ENCODE measurements around the gene ZCCHC24.
"Not testable (repeated sequence)": the region's sequence is repeated elsewhere in the genome, so short reads cannot be mapped to it uniquely, and the experiment has no call there.

ZCCHC24 gene

DNA sequence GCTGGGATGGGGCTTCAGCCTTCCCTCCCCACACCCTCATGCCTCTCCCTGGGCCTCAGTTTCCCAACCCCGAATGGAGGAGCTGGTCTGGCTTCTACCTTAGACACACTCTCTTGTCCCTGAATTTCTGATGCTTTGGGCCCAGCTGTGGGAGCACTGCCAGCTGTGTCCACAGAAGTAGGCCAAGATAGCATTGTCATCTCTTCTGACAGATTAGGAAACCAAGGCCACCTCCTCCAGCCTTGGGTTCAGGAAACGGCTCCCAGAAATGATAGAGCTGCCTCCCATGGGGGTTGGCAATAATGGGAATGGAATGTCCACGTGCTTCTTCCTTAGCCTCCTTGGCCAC is 96.8 kb downstream of the ZCCHC24 start:
- Mint-ChIP-seq H3K9me3 (no peaks in the 10 kb centered on the region), H3K36me3 (ENCODE audit: low read depth) (peaks cover 49% of the 10 kb centered on the region), H3K4me1 (ENCODE audit: low read depth) (peaks cover 44% of the 10 kb centered on the region), H3K27ac (peak overlapping the region; percentile 91), H3K4me3 (peak overlapping the region; percentile 88), H3K27me3 (no peaks in the 10 kb centered on the region)

DNA sequence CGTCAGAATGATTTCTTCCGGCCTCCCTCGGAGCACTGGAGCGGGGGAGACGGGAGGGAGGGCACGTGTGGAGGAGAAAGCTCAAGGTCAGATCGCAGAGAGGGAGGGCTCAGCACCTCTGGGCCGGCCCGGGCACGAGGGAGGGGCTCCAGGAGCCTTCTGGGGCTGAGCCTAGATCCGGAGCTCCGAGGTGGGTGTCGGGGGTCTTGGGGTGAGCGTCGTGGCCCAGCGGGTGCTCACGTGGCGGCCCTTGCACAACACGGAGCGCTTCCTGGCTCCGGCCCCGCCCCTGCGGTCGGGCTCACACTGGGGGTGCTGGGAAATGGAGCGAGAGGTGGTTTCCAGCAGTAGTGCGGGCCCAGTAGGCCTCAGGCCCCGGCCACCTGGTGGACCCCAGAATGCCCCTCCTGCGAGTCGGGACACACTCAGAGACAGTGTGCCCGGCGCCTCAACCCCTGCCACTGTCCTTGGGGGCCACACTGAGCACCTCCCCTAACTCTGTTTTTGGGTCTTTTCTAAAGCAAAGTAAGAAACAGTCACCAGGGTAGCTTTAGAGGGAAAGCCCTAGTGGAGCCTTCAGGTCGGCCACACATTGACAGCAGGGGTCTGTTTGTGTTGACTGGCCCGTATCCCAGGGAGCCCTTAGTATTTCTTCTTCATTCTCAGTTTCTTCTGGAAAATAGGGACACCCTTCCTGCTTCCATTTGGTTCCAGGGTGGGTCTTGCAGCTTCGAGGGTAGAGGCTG is 97.4 kb downstream of the ZCCHC24 start:
- no peaks in the 10 kb centered on the region for H3K27me3 Mint-ChIP-seq
- H3K9me3 Mint-ChIP-seq = no peaks in the 10 kb centered on the region
- H3K36me3 Mint-ChIP-seq (ENCODE audit: low read depth) = peaks cover 44% of the 10 kb centered on the region
- peak overlapping the region; percentile 91 for H3K27ac Mint-ChIP-seq
- peaks cover 39% of the 10 kb centered on the region for H3K4me1 Mint-ChIP-seq (ENCODE audit: low read depth)
- peak overlapping the region; percentile 88 for H3K4me3 Mint-ChIP-seq

DNA sequence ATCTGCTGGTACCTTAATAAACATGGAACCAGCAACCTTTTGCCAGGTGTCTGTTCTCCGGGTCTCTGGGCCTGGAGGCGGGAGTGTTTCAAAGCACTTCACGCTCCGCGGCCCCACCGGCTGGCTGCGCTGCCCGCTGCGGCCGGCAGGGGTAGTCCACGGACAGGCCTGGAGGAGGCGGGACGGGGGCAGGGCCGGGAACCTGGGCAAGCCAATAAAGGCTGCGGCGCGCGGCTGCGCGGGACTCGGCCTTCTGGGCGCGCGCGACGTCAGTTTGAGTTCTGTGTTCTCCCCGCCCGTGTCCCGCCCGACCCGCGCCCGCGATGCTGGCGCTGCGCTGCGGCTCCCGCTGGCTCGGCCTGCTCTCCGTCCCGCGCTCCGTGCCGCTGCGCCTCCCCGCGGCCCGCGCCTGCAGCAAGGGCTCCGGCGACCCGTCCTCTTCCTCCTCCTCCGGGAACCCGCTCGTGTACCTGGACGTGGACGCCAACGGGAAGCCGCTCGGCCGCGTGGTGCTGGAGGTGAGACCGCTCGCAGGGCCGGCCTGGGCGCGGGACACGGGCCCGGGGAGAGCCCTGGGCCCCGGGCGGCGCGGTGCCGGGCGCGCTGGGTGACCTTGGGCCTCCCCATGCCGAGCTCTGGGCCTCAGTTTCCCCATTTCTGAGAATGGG is 98.1 kb downstream of the ZCCHC24 start, which contains the start of gene PPIF:
Gene PPIF, plus strand, starts transcription at position 244 of the 668 bp plus-strand sequence. Its CDS starts 80 bp downstream, at position 324.
- peaks cover 37% of the 10 kb centered on the region for H3K4me1 Mint-ChIP-seq (ENCODE audit: low read depth)
- H3K36me3 Mint-ChIP-seq (ENCODE audit: low read depth) = peaks cover 37% of the 10 kb centered on the region
- H3K9me3 Mint-ChIP-seq = no peaks in the 10 kb centered on the region
- peak within 1 kb of the TSS; percentile 91 for H3K27ac Mint-ChIP-seq
- H3K4me3 Mint-ChIP-seq = peak within 1 kb of the TSS; percentile 88
- no peaks in the 10 kb centered on the region for H3K27me3 Mint-ChIP-seq

DNA sequence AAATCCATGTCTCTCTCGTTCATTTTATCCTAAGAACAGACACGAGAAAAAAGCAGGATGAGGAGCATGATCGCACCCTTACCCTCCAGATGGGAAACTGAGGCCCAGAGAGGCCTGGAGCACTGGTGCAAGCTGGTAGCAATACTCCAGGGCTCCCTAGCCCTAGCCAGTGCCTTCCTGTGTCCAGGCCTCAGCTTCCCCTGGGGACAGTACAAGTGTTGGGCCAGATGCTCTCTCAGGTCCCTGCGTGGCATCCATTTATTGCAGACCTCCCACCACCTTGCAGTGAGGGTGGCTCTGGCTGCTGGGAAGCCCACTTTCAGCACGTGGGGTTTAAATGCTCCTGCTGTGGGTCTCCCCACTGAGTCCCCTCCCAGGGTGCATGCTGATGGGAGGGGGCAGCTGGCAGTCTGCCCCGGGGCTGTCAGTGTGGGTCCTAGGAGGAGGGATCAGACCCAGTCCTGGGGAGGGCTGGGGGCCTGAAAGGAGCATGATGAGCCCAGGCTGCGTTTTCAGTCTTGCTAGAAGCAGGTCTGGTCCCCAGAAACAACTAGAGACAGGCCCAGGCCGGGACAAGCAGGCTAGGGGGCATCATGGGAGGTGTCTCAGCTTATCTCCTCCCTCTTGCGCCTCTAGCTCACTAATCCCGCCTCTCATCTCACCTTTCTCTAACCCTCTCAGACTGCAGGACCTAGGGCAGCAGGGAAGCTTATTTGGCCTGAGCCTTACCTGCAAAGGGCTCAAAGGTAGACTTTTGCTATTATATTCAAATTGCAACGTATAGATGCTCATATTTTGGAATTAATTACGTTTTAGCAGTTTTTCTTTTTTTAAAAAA is 98.8 kb downstream of the ZCCHC24 start:
- Mint-ChIP-seq H3K27ac (no peak overlapping the region), H3K4me3 (peak overlapping the region; percentile 88), H3K4me1 (ENCODE audit: low read depth) (peaks cover 34% of the 10 kb centered on the region), H3K27me3 (no peaks in the 10 kb centered on the region), H3K9me3 (no peaks in the 10 kb centered on the region), H3K36me3 (ENCODE audit: low read depth) (peaks cover 31% of the 10 kb centered on the region)

DNA sequence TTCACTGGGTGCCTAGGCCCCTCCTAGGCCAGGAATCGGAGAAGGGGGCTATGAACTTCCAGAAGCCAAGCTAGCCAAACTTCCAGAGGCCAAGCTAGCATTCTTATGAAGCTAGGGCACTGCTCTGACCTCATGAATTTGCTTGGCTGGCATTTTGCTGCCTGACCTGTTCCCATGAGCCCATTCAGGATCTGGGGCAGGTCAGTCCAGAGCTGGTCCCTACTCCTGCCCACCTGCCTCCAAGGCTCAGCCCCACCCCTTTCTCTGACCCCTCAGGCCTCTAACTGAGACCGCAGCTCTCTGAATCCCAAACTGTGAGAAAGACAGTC is 99.4 kb downstream of the ZCCHC24 start:
- H3K27ac Mint-ChIP-seq = no peak overlapping the region
- no peaks in the 10 kb centered on the region for H3K9me3 Mint-ChIP-seq
- peaks cover 34% of the 10 kb centered on the region for H3K4me1 Mint-ChIP-seq (ENCODE audit: low read depth)
- no peaks in the 10 kb centered on the region for H3K27me3 Mint-ChIP-seq
- peaks cover 30% of the 10 kb centered on the region for H3K36me3 Mint-ChIP-seq (ENCODE audit: low read depth)
- no peak overlapping the region for H3K4me3 Mint-ChIP-seq

DNA sequence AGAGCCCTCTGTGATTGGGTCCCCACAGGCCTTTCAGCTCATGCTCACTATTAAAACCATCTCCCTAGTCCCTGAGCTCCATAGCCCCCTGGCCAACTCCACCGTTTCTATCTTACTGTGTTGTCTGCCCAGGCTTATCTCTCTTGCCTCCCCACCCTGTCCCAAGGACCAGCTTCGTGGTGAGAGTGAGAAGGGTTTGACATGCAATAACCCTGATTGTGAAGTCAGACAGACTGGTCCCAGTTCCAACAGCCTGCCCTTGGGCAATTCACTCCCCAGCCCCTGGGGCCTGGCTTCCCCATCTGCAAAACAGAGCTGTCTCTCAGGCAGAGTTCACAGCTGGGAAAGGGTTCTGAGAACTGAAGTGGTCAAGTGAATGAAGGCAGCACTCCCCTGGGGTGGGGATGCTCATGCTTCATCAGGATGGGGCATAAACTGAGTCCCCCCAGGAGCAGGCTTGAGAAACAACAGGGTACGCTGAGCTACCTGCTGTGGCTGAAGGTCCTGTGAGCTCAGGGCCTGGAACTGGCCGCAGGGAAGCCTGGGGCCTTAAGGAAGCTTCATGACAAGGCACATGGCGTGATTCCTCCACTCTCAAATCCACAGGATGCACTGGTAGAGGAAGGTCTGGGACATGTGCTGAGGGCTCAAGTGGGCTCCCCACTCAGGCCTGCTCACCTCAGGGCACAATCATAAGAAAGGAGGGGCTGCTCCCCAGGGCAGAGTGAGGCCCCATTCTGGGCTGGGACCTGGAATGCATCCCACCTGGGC is 100.0 kb downstream of the ZCCHC24 start:
- Mint-ChIP-seq H3K36me3 (ENCODE audit: low read depth) (peaks cover 24% of the 10 kb centered on the region), H3K9me3 (no peaks in the 10 kb centered on the region), H3K27me3 (no peaks in the 10 kb centered on the region), H3K27ac (no peak overlapping the region), H3K4me1 (ENCODE audit: low read depth) (peaks cover 30% of the 10 kb centered on the region), H3K4me3 (no peak overlapping the region)

DNA sequence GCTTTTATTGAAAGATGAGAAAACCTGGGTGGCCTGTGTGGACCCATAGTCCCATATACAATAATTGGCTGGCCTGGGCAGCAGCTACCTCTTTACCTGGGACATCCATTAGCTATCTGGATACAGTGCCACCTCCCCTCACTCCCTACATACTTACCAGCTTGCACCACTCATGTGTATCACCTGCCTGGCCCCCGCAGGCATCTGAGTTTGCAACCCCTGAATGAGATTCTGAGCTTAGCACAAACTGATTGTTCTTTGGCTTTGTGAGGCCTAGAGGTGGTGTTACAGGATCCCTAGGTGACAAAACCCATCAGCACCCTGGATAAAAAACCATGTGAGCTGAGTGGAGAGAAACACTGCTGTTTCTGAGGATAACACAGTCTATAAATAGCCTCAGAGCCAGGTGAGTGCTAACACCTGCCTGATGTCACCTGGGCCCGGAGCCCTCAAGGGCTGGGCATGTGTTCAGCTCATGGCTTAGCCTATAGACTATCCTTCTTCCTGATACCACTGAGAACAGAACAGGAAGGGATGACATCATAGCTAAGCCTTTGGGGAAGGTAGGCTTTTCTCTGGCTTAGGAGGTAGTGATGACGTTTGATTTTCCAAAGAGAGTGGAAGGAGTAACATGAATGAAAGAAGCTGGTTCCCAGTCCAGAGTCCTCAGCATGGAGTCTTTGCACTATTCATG is 100.8 kb downstream of the ZCCHC24 start:
- H3K4me3 Mint-ChIP-seq = no peak overlapping the region

DNA sequence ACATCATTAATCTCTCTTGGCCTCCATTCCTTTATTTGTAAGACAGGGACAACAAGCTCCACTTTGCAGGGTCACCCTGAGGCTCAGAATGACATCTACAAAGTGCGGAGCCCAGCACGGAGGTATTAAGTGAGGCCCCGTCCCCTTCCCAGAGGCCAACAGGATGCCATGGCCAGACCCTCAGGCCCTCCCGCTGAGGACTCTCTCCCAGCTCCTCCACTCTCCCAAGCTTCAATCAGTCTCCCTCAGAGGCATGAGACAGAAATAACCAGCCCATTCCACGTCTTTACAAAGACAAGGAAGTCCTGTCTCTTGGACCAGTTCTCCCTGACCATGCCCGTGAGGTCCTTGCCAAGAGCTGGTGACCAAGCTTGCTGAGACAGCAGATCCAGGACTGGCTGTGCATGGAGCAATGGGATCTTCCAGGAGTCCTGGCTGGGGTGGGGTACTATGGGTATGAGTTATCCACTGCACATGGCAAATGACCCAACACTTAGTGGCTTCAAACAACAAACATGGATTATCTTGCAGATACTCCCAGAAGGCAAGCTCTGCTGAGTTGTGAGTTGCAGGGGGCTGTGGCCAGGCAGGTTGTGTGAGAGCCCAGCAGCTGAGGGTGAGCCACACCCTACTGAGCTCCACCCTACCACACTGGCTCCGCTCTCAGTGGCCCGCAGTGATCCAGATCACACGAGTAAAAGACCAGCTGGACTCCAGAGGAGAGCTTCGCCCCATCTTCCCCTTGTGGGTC is 102.4 kb downstream of the ZCCHC24 start:
- no peaks in the 10 kb centered on the region for H3K27me3 Mint-ChIP-seq
- H3K4me1 Mint-ChIP-seq (ENCODE audit: low read depth) = peaks cover 7% of the 10 kb centered on the region
- H3K4me3 Mint-ChIP-seq = no peak overlapping the region
- H3K27ac Mint-ChIP-seq = no peak overlapping the region
- H3K9me3 Mint-ChIP-seq = no peaks in the 10 kb centered on the region
- H3K36me3 Mint-ChIP-seq (ENCODE audit: low read depth) = peaks cover under 1% of the 10 kb centered on the region

More for the DNA sequence above, 100.8 kb downstream of the ZCCHC24 start:
- Mint-ChIP-seq H3K27ac (no peak overlapping the region), H3K4me1 (ENCODE audit: low read depth) (peaks cover 22% of the 10 kb centered on the region), H3K27me3 (no peaks in the 10 kb centered on the region), H3K9me3 (no peaks in the 10 kb centered on the region), H3K36me3 (ENCODE audit: low read depth) (peaks cover 17% of the 10 kb centered on the region)

DNA sequence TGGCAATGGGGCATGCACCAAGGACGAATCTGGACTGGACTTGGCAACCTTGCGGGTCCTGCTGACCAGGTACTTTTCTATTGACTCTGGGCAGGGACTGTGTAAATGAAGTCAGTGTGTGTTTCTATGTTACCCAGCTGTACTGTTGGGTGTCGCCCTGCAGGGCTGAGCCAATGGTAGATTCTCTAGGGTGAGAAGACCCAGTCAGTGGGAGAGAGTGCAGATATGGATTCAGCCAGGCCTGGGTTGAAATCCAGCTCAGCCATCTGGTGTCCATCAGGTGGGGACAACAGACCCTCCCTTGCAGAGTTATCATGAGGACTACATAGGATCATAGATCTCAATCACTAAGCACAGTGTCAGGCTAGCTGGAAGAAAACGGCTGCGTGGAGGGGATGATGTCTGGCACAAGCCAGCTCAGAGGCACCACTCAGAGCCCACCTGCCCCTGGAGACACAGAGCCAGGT is 103.1 kb downstream of the ZCCHC24 start:
- H3K9me3 Mint-ChIP-seq = no peaks in the 10 kb centered on the region
- H3K27me3 Mint-ChIP-seq = no peaks in the 10 kb centered on the region
- no peak overlapping the region for H3K27ac Mint-ChIP-seq
- no peak overlapping the region for H3K4me3 Mint-ChIP-seq
- no peaks in the 10 kb centered on the region for H3K36me3 Mint-ChIP-seq (ENCODE audit: low read depth)
- peaks cover 7% of the 10 kb centered on the region for H3K4me1 Mint-ChIP-seq (ENCODE audit: low read depth)

DNA sequence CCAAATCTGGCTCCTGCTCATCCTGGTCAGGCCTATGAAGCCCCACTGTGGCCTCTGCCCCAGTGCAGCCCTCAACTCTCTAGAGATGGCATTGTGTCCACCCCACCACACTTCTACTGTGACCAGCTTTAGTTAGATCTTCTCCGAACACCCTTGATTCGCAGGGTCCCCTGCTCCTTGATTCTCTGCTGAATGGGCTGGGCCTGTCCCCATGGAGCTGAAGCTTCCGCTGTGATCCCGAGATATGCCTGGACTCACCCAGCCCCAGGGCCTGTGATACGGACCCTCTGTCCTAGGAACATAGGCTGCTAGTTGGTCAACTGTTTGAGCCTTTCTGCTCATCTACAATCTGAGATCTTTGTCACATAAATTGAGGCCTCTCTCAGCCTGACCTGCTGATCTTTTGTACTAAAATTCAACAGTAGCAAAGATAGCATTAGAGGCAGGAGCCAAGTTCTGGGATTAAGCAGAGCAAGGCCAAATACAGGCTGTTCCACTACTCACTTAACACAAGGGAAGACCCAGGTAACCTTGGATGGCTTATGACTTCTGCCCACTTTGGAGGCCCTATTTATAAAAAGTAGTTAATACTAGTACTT is 104.7 kb downstream of the ZCCHC24 start:
- H3K27me3 Mint-ChIP-seq = no peaks in the 10 kb centered on the region
- no peak overlapping the region for H3K27ac Mint-ChIP-seq
- no peaks in the 10 kb centered on the region for H3K9me3 Mint-ChIP-seq
- H3K4me3 Mint-ChIP-seq = no peak overlapping the region
- H3K4me1 Mint-ChIP-seq (ENCODE audit: low read depth) = no peaks in the 10 kb centered on the region
- no peaks in the 10 kb centered on the region for H3K36me3 Mint-ChIP-seq (ENCODE audit: low read depth)

DNA sequence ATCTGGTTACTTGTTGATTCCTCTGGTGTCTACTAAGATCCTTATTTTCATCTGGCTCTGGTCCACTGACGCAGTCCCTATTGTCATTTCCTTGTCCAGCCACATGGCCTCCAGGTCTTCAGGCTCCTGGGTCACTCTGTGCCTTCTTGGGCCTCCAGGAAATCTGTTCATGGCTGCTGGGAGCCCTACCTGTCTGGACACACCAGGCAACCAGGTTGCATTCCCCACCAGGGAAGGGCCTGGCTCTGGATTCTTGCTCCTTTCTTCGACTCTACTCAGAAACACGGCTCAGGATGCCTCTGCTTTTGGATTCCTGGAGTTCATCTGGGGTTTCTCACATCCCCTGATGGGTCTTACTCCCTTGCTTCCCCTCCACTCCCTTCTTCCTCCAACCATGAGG is 106.2 kb downstream of the ZCCHC24 start:
- peaks cover 13% of the 10 kb centered on the region for H3K4me1 Mint-ChIP-seq (ENCODE audit: low read depth)
- H3K36me3 Mint-ChIP-seq (ENCODE audit: low read depth) = no peaks in the 10 kb centered on the region
- H3K9me3 Mint-ChIP-seq = no peaks in the 10 kb centered on the region
- no peak overlapping the region for H3K4me3 Mint-ChIP-seq
- no peaks in the 10 kb centered on the region for H3K27me3 Mint-ChIP-seq
- no peak overlapping the region for H3K27ac Mint-ChIP-seq

DNA sequence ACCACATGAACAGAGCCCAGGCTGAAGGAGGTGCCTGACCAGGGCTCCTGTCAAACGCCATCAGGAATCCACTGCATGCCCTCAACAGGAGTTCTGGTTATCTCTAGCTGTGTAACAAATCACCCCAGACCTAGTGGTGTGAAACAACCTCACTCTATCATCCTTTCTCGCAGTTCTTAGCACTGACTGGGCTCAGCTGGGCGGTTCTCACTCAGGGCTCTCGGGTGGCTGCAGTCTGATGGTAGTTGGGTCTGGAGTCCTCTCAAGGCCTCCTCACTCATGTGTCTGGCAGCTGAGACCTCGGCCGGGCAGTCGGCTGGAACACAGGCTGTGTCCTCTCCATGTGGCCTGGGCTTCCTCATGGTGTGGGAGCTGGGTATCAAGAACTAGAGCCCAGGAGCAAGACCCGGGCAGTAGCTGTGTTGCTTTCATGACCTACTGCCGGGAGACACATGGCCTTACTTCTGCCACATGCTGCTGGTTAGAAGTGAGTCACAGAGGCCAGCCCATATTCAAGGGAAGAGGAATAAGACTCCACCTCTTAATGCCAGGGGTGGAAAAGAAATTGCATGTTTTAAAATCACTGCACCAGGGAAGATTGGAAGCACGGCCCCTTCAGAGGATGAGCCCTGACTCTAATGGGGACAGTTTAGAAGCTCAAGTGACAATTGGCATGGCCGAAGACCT is 107.5 kb downstream of the ZCCHC24 start:
- H3K4me3 Mint-ChIP-seq; H3K36me3 Mint-ChIP-seq (ENCODE audit: low read depth): not testable (repeated sequence)

DNA sequence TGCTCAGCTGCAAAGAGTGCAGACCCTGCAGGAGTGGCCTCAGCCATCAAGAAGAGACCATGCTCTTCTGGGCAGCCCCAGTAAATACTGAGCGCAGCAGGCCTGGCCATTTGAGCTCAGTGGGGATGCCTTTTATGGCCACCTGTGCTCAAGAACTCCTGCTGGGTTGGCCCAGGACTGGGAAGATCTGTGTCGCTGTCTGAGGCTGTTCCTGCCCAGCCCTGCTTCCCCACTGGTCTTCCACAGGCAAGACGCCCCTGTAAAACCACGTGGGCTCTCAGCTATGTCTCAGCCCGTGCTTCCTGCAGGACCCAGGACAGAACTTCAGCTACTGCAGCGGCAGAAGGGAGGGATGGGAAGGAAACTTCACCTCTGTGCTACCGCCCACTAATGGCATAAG is 108.7 kb downstream of the ZCCHC24 start:
- no peak overlapping the region for H3K4me3 Mint-ChIP-seq
- H3K27me3 Mint-ChIP-seq = no peaks in the 10 kb centered on the region
- no peaks in the 10 kb centered on the region for H3K9me3 Mint-ChIP-seq
- H3K27ac Mint-ChIP-seq = no peak overlapping the region
- H3K36me3 Mint-ChIP-seq (ENCODE audit: low read depth) = no peaks in the 10 kb centered on the region
- H3K4me1 Mint-ChIP-seq (ENCODE audit: low read depth) = peaks cover 30% of the 10 kb centered on the region

More for the DNA sequence above, 107.5 kb downstream of the ZCCHC24 start:
- H3K27me3 Mint-ChIP-seq, H3K9me3 Mint-ChIP-seq, H3K27ac Mint-ChIP-seq: not testable (repeated sequence)
- H3K4me1 Mint-ChIP-seq (ENCODE audit: low read depth) = peaks cover 24% of the 10 kb centered on the region

Measured in stimulated activated naive CD8-positive, alpha-beta T cell treated with anti-CD3 and anti-CD28 coated beads, Interleukin-15, Interleukin-2, amounts not matched to agents 100 ng/mL and 50 ng/mL, for 24 hours (primary cell).